Body of pancreas (tissue), 4 donors: ENCODE data around the gene TUT4.

Experiments
- POLR2A ChIP-seq, 3 donors: fragments of 450-650 bp; IDR thresholded peaks; one replicate each; pipeline ENCODE4 v1.6.1; 2016; ENCODE audit warnings: antibody characterized with exemption in 3 of 3, mild to moderate bottlenecking in 2 of 3
- TF ChIP-seq, protein P1 (sequence below), 7 experiments: fragments of 450-650 bp in 4 of 7; fragments of 200-600 bp in 3 of 7; sonication (generic) in 3 of 7; IDR thresholded peaks; one replicate each; pipeline ENCODE4 v1.5.1; 2016 to 2019; ENCODE audit warnings: antibody characterized with exemption in 7 of 7

DNA sequence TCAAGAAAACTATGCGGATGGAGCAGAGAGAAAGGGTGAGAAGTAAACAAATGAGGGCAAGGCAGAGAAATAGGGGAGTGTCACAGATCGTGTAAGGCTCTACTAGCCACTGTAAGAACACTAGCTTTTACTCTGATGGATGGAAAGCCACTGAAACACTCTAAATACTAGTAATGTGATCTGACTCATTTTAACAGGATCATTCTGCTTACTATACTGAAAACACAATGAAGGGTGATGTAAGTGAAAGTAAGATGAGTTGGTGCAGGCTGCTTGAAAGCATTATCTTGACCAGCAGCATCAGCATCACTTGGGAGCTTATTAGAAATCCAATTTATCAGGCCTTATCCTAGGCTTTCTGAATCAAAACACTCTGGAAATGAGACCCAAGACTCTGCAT is 32.7 kb downstream of the TUT4 start:
- TF ChIP-seq POLR2A (IDR thresholded peaks at IDR 0.05): no peak
- TF ChIP-seq, protein P1, sequence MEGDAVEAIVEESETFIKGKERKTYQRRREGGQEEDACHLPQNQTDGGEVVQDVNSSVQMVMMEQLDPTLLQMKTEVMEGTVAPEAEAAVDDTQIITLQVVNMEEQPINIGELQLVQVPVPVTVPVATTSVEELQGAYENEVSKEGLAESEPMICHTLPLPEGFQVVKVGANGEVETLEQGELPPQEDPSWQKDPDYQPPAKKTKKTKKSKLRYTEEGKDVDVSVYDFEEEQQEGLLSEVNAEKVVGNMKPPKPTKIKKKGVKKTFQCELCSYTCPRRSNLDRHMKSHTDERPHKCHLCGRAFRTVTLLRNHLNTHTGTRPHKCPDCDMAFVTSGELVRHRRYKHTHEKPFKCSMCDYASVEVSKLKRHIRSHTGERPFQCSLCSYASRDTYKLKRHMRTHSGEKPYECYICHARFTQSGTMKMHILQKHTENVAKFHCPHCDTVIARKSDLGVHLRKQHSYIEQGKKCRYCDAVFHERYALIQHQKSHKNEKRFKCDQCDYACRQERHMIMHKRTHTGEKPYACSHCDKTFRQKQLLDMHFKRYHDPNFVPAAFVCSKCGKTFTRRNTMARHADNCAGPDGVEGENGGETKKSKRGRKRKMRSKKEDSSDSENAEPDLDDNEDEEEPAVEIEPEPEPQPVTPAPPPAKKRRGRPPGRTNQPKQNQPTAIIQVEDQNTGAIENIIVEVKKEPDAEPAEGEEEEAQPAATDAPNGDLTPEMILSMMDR (IDR thresholded peaks at IDR 0.05): no peak
